HFFc6 (cell line): ENCODE results near the gene FHIP2A. TPM values are rescaled to one million over a fixed set of nuclear protein-coding genes. Genes with fewer than 3 reads are reported as not detected.
"Not testable (repeated sequence)": the region's sequence is repeated elsewhere in the genome, so short reads cannot be mapped to it uniquely, and the experiment has no call there.

ENCODE experiments used
- DNase-seq: peaks from one replicate; pipeline ENCODE4 v3.0.0-alpha.2; 2018
- H3K27ac Mint-ChIP-seq: 2 replicates; pipeline ENCODE4 v1.8.0; 2020; ENCODE audit warnings: mild to moderate bottlenecking, mixed read lengths
- H3K27me3 Mint-ChIP-seq: 2 replicates; pipeline ENCODE4 v1.8.0; 2021; ENCODE audit warnings: mild to moderate bottlenecking, moderate library complexity, mixed read lengths; ENCODE audit not compliant: insufficient read depth
- H3K36me3 Mint-ChIP-seq: 2 replicates; pipeline ENCODE4 v1.8.0; 2021; ENCODE audit warnings: low read depth, mixed read lengths
- H3K4me1 Mint-ChIP-seq: 2 replicates; pipeline ENCODE4 v1.8.0; 2020; ENCODE audit warnings: low read depth, mixed read lengths
- H3K4me3 Mint-ChIP-seq: 2 replicates; pipeline ENCODE4 v1.8.0; 2020; ENCODE audit warnings: mild to moderate bottlenecking, moderate library complexity, mixed read lengths
- H3K9me3 Mint-ChIP-seq: 2 replicates; pipeline ENCODE4 v1.8.0; 2020; ENCODE audit warnings: mild to moderate bottlenecking, mixed read lengths
- CTCF ChIP-seq: fragments of 200-600 bp; sonication (generic); IDR thresholded peaks from 2 replicates; pipeline ENCODE4 v1.5.0; 2021; ENCODE audit warnings: antibody characterized with exemption, mild to moderate bottlenecking
- total RNA-seq, 6 experiments: library from RNA; stranded (reverse); fragmentation: NEBNext Ultra II Directional; extraction: Animal tissue kit (Norgen Biotek cat#: 25700); gene quantifications; 2 replicates in 1 of 6; 3 replicates in 5 of 6; pipeline ENCODE4 v1.2.3, GENCODE V29; 2021

Gene FHIP2A
- total RNA-seq, 6 experiments from 2014 or later = 35.1 to 54.1 (median 42.6) TPM

- H3K4me3 Mint-ChIP-seq = no peak overlapping the region
- H3K27me3 Mint-ChIP-seq = no peaks in the 10 kb centered on the region; the same call in none of the 2 replicates
- no peak for TF ChIP-seq CTCF
- 0 out of 2 replicates have a peak overlapping the region, but pooled peaks have one; percentile 0 for H3K27ac Mint-ChIP-seq
- no peaks in the 10 kb centered on the region for H3K9me3 Mint-ChIP-seq
- H3K4me1 Mint-ChIP-seq = peaks cover 37% of the 10 kb centered on the region
- no peak for DNase-seq
- H3K36me3 Mint-ChIP-seq = peaks cover 72% of the 10 kb centered on the region
Observed at GRCh38 chr10:114852197-114852596, 30.6 kb downstream of the FHIP2A start.

- Mint-ChIP-seq H3K9me3 (no peaks in the 10 kb centered on the region), H3K4me3 (peak overlapping the region; percentile 57), H3K27ac (peak overlapping the region; percentile 90), H3K27me3 (no peaks in the 10 kb centered on the region; the same call in none of the 2 replicates), H3K36me3 (peaks cover 59% of the 10 kb centered on the region), H3K4me1 (peaks cover 64% of the 10 kb centered on the region)
- TF ChIP-seq CTCF = no peak
- DNase-seq = no peak
Observed at GRCh38 chr10:114854906-114855305, 33.3 kb downstream of the FHIP2A start.

GRCh38 chr10:114855776-114856543, 34.4 kb downstream of the FHIP2A start:
- H3K36me3 Mint-ChIP-seq = peaks cover 65% of the 10 kb centered on the region
- peak overlapping the region; percentile 90 for H3K27ac Mint-ChIP-seq
- H3K9me3 Mint-ChIP-seq = no peaks in the 10 kb centered on the region
- no peaks in the 10 kb centered on the region; the same call in none of the 2 replicates for H3K27me3 Mint-ChIP-seq
- TF ChIP-seq CTCF = no peak
- peak overlapping the region; percentile 79 for H3K4me3 Mint-ChIP-seq
- peaks cover 65% of the 10 kb centered on the region for H3K4me1 Mint-ChIP-seq
- peak; percentile 61 for DNase-seq

- peak overlapping the region; percentile 79 for H3K4me3 Mint-ChIP-seq
- H3K4me1 Mint-ChIP-seq = peaks cover 65% of the 10 kb centered on the region
- no peaks in the 10 kb centered on the region; the same call in none of the 2 replicates for H3K27me3 Mint-ChIP-seq
- peak; percentile 81 for DNase-seq
- H3K27ac Mint-ChIP-seq = peak overlapping the region; percentile 90
- no peak for TF ChIP-seq CTCF
- H3K9me3 Mint-ChIP-seq = no peaks in the 10 kb centered on the region
- H3K36me3 Mint-ChIP-seq = peaks cover 65% of the 10 kb centered on the region
Observed at GRCh38 chr10:114856544-114857287, 35.1 kb downstream of the FHIP2A start.

- H3K4me3 Mint-ChIP-seq = peak overlapping the region; percentile 79
- peak overlapping the region; percentile 90 for H3K27ac Mint-ChIP-seq
- peaks cover 60% of the 10 kb centered on the region for H3K36me3 Mint-ChIP-seq
- not testable (repeated sequence) for DNase-seq, H3K27me3 Mint-ChIP-seq, H3K9me3 Mint-ChIP-seq
- H3K4me1 Mint-ChIP-seq = peaks cover 65% of the 10 kb centered on the region
Observed at GRCh38 chr10:114857288-114857565, 35.6 kb downstream of the FHIP2A start.
